ENCODE measurements around the gene MDM1.

MDM1 gene

GRCh38 chr12:68319988-68320623, 12.1 kb downstream of the MDM1 start:
- no peak for DNase-seq

- DNase-seq = no peak
Observed at GRCh38 chr12:68317047-68317667, 15.0 kb downstream of the MDM1 start.

- no peak for DNase-seq
Observed at GRCh38 chr12:68310370-68310769, 21.8 kb downstream of the MDM1 start.

- no peak for DNase-seq
Observed at GRCh38 chr12:68306564-68306963, 25.6 kb downstream of the MDM1 start.

- no peak for DNase-seq
Observed at GRCh38 chr12:68305278-68305677, 26.9 kb downstream of the MDM1 start.

- DNase-seq = no peak
Observed at GRCh38 chr12:68304626-68305025, 27.5 kb downstream of the MDM1 start.

GRCh38 chr12:68303850-68304249, 28.3 kb downstream of the MDM1 start:
- DNase-seq = no peak

- DNase-seq = no peak
Observed at GRCh38 chr12:68297929-68298328, 34.2 kb downstream of the MDM1 start.

- DNase-seq = no peak
Observed at GRCh38 chr12:68294251-68294650, 37.9 kb downstream of the MDM1 start.

- DNase-seq = no peak
Observed at GRCh38 chr12:68293347-68293746, 38.8 kb downstream of the MDM1 start.

GRCh38 chr12:68292151-68292943, 39.8 kb downstream of the MDM1 start:
- no peak for DNase-seq

GRCh38 chr12:68291396-68292036, 40.6 kb downstream of the MDM1 start:
- DNase-seq = no peak

- no peak for DNase-seq
Observed at GRCh38 chr12:68290126-68290525, 42.0 kb downstream of the MDM1 start.

- DNase-seq = no peak
Observed at GRCh38 chr12:68287106-68287505, 45.1 kb downstream of the MDM1 start.

GRCh38 chr12:68286396-68286795, 45.8 kb downstream of the MDM1 start:
- no peak for DNase-seq

GRCh38 chr12:68285541-68285940, 46.6 kb downstream of the MDM1 start:
- DNase-seq = no peak

- no peak for DNase-seq
Observed at GRCh38 chr12:68281322-68282077, 50.7 kb downstream of the MDM1 start.

GRCh38 chr12:68280240-68280639, 51.9 kb downstream of the MDM1 start:
- no peak for DNase-seq

- DNase-seq = no peak
Observed at GRCh38 chr12:68279227-68280054, 52.7 kb downstream of the MDM1 start.

- DNase-seq = no peak
Observed at GRCh38 chr12:68276402-68276930, 55.7 kb downstream of the MDM1 start.

GRCh38 chr12:68272732-68273131, 59.4 kb downstream of the MDM1 start:
- DNase-seq = no peak

- no peak for DNase-seq
Observed at GRCh38 chr12:68271346-68271745, 60.8 kb downstream of the MDM1 start.
